Measurements from ENCODE around the gene VPS39. TPM values are rescaled to one million over a fixed set of nuclear protein-coding genes. Genes with fewer than 3 reads are reported as not detected.

VPS39 gene
- polyA plus RNA-seq, 1 donor (not counting 4 experiments of a cell fraction or from before 2014, with no cell fraction given) = 29.7 TPM

GRCh38 chr15:42145546-42146455, 62.3 kb downstream of the VPS39 start:
- Histone ChIP-seq H2AFZ (ENCODE audit: control insufficient read depth, low read length) (no peak overlapping the region), H3K4me2 (ENCODE audit: control insufficient read depth, extremely low read depth, insufficient read depth, low read depth, low read length) (no peak overlapping the region), H3K27me3 (ENCODE audit: control insufficient read depth, extremely low read depth, insufficient read depth, low read length) (no peaks in the 10 kb centered on the region), H3K4me1 (ENCODE audit: control insufficient read depth, extremely low read depth, insufficient read depth, low read length) (peaks cover 10% of the 10 kb centered on the region), H3K9ac (ENCODE audit: control insufficient read depth, extremely low read depth, insufficient read depth, low read length) (no peak overlapping the region), H3K9me3 (ENCODE audit: control insufficient read depth, low read depth, low read length) (no peaks in the 10 kb centered on the region), H3K9me1 (ENCODE audit: control insufficient read depth, extremely low read depth, insufficient read depth, low read length) (no peaks in the 10 kb centered on the region), H4K20me1 (ENCODE audit: control insufficient read depth, extremely low read depth, insufficient read depth, low read length) (no peaks in the 10 kb centered on the region), H3K36me3 (ENCODE audit: control insufficient read depth in 2 of 2, extremely low read depth in 1 of 2, insufficient read depth in 2 of 2, low read length in 2 of 2) (no peaks in the 10 kb centered on the region), H3K79me2 (ENCODE audit: control insufficient read depth, insufficient read depth, low read length) (no peaks in the 10 kb centered on the region), H3K27ac (ENCODE audit: control insufficient read depth, insufficient read depth, low read length) (no peak overlapping the region), H3K4me3 (ENCODE audit: control insufficient read depth in 2 of 3, extremely low read depth in 1 of 3, insufficient read depth in 2 of 3, low read depth in 1 of 3, low read length in 3 of 3) (no peak overlapping the region)
- dilution Hi-C loops (cut with MboI; ENCODE audit: extremely low pct_ligation_motif_present, low sequenced_read_pairs) = no loop called here
- FAIRE-seq (no peak), DNase-seq (ENCODE audit: low read depth, low spot score) (no peak)
- no peak for TF ChIP-seq EZH2 (IDR thresholded peaks at IDR 0.05; ENCODE audit: low read length)
- TF ChIP-seq CTCF (optimal IDR thresholded peaks at IDR 0.05 in 1 of 3, IDR thresholded peaks at IDR 0.05 in 1 of 3, conservative IDR thresholded peaks at IDR 0.05 in 1 of 3; ENCODE audit: extremely low read depth in 1 of 3, insufficient read depth in 2 of 3, low read length in 3 of 3) = no peak

GRCh38 chr15:42144841-42145375, 63.2 kb downstream of the VPS39 start:
- H3K4me1 ChIP-seq (ENCODE audit: control insufficient read depth, extremely low read depth, insufficient read depth, low read length) = peaks cover 6% of the 10 kb centered on the region
- no peaks in the 10 kb centered on the region for H3K9me3 ChIP-seq (ENCODE audit: control insufficient read depth, low read depth, low read length)

More at GRCh38 chr15:42144841-42145375, 63.2 kb downstream of the VPS39 start:
- Histone ChIP-seq H3K79me2 (ENCODE audit: control insufficient read depth, insufficient read depth, low read length) (no peaks in the 10 kb centered on the region), H3K4me3 (ENCODE audit: control insufficient read depth in 2 of 3, extremely low read depth in 1 of 3, insufficient read depth in 2 of 3, low read depth in 1 of 3, low read length in 3 of 3) (no peak overlapping the region), H3K36me3 (ENCODE audit: control insufficient read depth in 2 of 2, extremely low read depth in 1 of 2, insufficient read depth in 2 of 2, low read length in 2 of 2) (no peaks in the 10 kb centered on the region), H3K27ac (ENCODE audit: control insufficient read depth, insufficient read depth, low read length) (no peak overlapping the region), H3K27me3 (ENCODE audit: control insufficient read depth, extremely low read depth, insufficient read depth, low read length) (no peaks in the 10 kb centered on the region), H4K20me1 (ENCODE audit: control insufficient read depth, extremely low read depth, insufficient read depth, low read length) (no peaks in the 10 kb centered on the region), H3K9me1 (ENCODE audit: control insufficient read depth, extremely low read depth, insufficient read depth, low read length) (no peaks in the 10 kb centered on the region), H3K4me2 (ENCODE audit: control insufficient read depth, extremely low read depth, insufficient read depth, low read depth, low read length) (no peak overlapping the region), H3K9ac (ENCODE audit: control insufficient read depth, extremely low read depth, insufficient read depth, low read length) (no peak overlapping the region), H2AFZ (ENCODE audit: control insufficient read depth, low read length) (no peak overlapping the region)
- TF ChIP-seq CTCF (optimal IDR thresholded peaks at IDR 0.05 in 1 of 3, IDR thresholded peaks at IDR 0.05 in 1 of 3, conservative IDR thresholded peaks at IDR 0.05 in 1 of 3; ENCODE audit: extremely low read depth in 1 of 3, insufficient read depth in 2 of 3, low read length in 3 of 3) (no peak), EZH2 (IDR thresholded peaks at IDR 0.05; ENCODE audit: low read length) (no peak)
- FAIRE-seq = no peak
- no peak for DNase-seq (ENCODE audit: low read depth, low spot score)
- dilution Hi-C loops (cut with MboI; ENCODE audit: extremely low pct_ligation_motif_present, low sequenced_read_pairs) = no loop called here
